HG02884 (cell line): ENCODE results near the gene CPSF2.

ENCODE experiments used
- ATAC-seq: cut with Tn5 transposase; IDR thresholded peaks from one replicate; pipeline ENCODE4 v1.9.1; 2021; ENCODE audit warnings: mild to moderate bottlenecking, moderate library complexity; ENCODE audit not compliant: unreplicated experiment

CPSF2 gene

DNA sequence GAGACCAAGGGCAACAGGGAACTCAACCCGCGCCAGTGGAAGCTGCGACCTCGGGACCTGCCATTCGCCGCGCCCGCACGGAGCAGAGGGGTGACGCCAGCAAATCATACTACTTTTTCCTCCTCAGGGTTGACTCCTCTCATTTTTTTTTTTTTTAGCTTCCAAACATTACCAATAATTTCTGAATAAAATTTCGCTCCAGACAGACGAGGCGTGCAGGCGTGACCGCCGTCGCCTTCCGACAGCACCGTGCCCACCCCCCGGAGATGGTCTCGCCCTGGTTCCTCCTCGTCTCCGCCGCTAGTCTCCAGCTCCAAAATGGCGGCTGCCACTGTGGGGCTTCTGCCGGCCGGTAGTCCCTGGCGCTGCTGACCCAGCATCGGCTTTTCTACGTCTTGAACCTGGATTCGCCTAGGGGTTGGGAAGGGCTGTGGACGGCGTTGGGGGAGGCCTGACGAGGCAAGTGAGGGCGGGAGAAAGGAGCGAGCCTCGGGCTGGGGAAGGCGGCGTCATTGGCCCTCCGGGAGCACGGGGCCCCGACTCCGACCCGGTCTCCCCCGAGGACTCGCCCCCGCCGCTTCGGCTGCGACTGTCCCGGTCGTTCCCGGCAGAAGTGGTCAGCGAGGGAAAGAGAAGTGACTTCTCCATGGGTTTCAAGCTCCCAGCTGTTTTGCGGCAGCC, at the start of gene CPSF2, which contains the start of gene NDUFB1:
TSS of gene CPSF2 (plus strand) at position 300 of the 681 bp plus-strand sequence. CDS start 9,016 bp downstream, outside the sequence.
TSS of gene NDUFB1 (minus strand) at position 37 of the 681 bp plus-strand sequence. CDS start 4,069 bp downstream, outside the sequence.
- ATAC-seq: peak; percentile 77

DNA sequence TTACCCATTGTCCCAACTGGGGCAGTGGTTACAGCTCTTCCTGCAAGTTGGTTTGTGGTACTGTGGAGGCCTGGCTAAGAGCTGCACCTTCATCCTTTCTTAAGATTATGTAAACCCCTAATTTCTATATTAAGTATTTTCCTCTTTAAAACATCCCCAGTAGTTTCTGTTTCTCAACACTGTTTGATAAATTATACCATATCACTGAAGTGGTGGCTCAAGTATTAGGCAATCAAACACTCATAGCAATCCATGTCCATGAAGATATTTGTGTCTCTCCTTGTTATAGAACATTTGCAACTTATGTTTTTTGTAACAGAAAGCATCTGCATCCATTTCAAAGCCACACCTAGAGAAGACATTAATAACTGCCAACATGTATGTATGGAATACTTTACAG, 47.2 kb upstream of the CPSF2 start:
- ATAC-seq: no peak

DNA sequence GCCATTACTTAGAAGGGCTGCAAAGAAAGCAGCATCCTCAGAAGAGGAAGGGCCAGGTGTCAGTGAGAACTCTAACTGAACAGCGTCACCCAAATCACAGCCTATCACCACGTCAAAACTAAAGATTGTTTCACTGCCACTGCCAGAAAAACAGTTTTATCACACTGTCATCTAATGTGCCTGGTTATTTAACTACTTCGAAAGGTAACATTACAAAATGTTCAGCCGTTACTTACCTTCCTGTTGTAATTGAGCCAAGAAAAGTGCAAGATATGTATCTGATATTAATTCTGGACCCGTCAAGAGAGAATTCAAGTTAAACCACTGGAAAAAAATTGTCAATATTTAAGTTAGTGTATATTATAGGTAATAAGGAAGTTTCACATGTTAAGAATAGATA, 33.3 kb upstream of the CPSF2 start:
- ATAC-seq: no peak

DNA sequence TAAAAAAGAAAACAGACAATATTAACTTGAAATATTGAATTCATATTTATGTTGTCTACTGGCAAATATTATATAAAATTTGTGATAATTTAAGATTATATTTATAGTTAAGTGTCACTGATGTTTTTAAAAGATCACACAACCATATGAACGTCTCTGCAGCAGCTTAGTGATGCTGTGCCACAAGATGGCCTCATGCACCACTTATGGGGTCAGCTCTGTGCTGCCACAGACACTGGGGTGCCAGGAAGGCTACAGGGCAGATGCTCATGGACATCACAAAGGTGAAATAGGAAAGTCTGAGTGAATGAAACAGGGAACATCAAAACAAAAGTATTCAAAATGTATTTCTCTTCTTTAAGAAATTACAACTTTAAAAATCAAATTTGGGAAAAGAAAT, 28.4 kb upstream of the CPSF2 start:
- no peak for ATAC-seq

DNA sequence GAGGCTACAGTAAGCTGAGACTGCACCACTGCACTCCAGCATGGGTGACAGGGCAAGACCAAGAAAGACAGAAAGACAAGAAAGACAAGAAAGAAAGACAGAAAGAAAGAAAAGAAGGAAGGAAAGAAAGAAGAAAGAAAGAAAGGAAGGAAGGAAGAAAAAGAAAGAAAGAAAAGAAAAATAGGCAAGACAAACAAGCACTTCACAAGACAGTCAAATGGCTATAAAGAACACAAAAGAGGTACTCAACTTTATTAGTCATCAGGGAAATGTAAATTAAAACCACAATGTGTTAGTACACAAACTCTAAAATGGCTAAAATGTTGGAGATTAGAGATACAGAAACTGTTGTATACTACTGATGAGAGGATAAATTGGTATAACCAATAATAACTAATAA, 22.0 kb upstream of the CPSF2 start:
- no peak for ATAC-seq

DNA sequence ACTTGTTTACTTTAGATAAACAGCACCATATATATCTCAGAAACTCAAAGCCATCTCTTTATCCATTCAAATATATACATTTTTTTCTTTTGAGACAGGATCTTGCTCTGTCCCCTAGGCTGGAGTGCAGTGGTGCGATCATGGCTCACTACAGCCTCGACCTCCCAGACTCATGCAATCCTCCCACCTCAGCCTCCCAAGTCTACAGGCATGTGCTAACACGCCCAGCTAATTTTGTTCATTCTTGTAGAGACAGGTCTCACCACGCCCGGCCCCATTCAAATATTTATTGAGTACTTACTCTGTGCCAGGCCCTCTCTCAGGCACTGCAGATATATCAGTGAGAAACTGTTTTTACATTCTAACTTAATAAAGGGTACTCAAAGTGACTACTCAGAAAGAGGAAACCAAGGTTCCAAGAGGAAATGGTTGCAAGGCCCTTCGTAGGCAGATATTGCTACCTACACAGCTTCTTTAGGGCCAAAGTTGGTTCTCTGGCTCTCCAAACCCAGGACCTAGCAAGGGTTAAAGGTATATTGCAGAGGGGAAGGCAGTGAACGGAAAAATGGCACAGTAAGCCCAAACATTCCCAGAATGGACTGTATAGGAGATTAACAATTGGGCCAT, 18.3 kb upstream of the CPSF2 start:
- no peak for ATAC-seq

DNA sequence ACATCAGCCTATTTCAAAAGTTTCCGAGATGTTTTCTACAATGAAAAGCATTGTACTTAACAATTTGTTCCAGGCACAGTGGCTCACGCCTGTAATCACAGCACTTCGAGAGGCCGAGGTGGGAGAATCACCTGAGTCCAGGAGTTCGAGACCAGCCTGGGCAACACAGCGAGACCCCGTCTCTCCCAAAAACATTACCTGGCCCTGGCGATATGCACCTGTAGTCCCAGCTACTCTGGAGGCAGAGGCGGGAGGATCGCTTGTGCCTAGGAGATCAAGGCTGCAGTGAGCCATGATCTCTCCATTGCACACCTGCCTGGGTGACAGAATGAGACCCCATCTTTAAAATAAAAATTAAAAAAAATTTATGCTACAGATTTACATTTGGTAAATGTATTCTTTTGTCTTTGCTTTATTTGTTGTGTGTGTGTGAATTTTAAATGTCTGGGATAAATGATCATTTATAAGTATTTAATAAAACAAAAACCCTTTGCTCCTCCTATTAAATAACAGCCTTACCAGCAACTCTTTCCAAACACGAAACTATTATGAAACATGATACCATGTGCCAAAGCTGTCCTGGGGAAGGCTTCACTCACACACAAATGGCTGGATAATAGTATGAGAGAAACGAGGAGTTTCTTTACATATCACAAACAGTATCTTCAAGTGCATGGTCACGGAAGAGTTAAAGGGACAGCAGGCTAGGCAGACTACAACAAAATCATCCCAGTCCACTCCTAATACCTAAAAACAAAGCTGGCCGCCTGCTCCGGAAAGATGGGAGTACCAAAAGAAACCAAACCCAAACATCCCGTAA, 16.5 kb upstream of the CPSF2 start:
- ATAC-seq: no peak

DNA sequence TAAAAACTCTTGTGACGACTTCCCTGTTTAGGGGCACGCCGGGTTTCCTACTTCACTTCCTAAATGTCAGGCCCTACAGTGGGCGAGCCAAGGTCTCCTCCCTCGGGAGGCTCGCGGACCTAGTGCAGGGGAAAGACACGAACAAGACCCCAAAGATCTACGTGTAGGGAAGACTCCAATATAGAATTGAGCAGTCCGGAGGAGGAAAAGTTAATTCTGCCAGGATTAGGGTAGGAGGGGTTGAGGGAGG, 16.0 kb upstream of the CPSF2 start:
- peak; percentile 6 for ATAC-seq

DNA sequence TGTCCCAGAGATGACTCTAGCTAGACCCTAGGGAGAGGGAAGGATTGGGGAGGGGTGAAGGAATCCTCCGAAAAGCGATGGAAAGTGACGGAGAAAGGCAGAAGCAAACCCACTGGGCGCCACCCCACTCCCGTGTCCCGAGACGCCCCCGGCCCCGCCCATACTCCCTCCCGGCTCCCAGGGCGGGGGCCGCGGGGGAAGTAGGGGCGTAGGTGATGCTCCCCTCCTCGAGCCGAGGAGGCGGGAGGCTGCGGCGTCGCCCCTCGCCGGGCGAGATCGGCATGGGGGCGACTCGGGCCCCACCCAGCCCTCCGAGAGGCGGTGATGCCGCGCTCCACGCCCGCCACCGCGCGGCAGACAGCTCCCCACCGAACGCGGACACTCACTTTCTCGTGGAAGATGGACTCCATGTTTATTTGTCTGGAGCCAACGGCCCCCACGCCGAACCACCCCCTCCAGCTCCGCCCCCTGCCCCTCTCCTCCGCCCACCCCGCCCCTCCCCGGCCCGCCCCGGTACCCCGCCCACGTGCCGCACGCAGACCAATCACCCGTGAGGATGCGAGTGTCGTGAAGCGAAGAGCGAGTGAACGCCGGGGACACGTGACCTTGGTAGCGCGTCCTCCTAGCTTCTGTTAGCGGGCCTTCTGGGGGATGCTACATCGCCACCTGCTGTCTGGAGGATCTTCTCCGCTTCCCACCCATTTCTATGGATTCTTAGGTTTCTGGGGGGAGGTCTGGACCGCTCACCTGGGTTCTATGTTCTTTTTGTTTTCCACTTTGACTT, 15.4 kb upstream of the CPSF2 start, which contains the start of gene ATXN3:
TSS of gene ATXN3 (minus strand) at position 440 of the 784 bp plus-strand sequence. CDS start at position 410, 30 bp downstream.
- peak; percentile 89 for ATAC-seq

DNA sequence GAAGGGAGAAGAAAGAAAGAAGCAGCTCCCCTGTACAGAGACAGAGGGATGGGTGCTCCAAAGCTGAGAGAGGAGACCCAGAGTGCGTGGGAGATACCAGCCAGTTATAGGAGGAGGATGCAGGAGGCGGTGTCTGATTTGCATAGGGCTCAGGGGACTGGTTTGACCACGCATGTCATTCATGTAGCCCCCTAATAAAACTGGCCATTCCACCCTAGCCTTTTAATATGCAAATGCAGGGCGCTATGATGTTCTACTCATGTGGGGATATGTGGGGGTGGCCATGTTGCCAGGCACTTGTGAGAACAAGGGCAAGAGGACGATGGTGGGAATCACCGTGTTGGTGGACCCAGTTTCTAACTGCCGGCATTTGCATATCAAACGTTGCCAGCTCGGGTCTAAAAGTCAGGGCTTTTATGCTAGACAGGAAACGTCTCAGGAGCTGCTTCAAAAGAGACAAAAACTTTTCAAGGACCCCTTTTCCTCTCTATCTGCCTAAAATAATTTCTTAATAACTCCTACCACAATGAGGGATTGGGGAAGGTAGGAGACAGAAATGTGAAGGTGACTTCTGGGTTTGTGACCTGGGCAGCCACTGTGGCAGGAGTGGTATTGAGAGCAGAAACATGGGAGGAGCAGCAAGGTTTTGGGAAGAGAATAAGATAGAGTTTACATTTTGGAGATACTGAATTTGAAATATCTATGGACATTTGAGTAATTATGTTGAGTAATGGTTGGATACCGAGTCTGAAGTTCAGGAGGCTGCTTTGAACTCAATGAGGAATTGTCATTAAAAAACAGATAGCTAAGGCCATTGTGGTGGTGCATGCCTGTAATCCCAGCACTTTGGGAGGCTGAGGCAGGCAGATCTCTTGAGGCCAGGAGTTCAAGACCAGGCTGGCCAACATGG, 13.2 kb upstream of the CPSF2 start:
- no peak for ATAC-seq

DNA sequence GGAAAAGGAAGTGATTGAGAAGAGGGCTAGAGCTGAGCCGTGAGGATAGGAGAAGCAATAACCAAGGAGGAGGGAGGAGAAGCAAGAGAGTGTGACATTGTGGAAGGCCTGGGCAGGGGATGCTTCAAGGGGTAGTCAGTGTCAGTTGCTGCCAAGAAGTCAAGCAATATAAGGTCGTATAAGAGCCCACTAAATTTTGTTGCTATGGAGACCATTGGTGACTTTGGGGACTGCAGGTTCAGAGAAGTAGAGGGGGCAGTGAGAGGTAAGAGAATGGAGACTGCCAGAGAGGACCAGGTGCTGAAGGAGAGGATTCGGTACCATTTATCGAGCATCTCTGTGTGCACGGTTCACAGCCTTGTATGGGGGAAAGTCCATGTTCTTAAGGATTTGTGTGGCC, 12.3 kb upstream of the CPSF2 start:
- no peak for ATAC-seq

DNA sequence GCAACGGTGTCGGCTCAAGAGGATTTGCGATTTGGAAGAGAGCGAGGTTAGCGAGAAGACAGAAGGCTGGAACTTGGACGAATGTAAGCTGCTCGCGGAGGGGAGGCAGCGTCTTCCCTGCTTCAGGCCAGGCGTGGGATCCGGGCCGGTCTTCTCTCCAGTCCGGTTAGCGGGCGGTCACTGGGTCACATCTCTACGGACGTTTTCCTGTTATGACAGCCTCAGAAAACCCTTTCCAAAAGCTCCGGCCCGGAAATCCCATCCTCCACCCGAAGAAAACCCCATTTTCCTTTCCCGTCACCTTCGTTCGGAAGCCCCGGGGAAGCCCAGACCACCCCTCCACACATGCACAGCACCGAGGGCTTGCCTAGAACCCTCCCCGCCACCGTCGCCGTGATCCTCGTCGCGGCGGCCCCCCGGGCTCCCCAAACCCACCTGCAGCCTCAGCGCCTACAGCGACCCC, 531 bp upstream of the CPSF2 start:
- peak; percentile 20 for ATAC-seq

DNA sequence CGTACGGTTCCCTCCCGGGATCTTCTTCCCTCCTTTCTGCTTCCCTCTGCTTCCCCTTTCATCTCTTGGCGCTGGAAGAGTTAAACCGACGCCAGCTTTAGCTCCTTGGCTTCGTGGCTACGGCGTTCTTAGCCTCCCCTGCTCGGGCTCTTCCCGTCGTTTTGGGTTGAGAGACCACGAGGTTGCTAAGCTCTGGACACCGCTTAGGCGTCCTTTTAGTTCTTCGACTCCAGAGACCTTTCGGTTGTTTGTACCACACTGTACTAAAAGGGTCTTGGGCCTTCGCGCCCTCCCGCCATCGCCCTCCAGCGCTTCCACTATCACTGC, 545 bp downstream of the CPSF2 start:
- ATAC-seq: no peak

DNA sequence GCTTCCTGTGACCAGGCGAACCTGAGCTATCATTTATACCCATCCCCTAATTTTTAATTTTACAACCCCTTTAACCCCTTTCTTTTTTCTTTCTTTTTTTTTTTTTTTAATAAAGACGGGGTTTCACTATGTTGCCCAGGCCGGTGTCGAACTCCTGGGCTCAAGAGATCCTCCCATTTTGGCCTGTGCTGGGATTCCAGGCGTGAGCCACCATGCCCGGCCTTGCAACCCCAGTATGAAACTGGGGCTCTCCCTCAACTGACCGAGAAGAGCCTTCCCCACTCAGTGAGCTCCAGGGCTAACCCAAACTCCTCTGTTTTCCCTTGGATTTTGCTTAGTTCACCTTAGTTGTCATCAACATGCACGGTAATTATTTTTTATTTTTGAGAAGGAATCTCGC, 992 bp downstream of the CPSF2 start:
- no peak for ATAC-seq

DNA sequence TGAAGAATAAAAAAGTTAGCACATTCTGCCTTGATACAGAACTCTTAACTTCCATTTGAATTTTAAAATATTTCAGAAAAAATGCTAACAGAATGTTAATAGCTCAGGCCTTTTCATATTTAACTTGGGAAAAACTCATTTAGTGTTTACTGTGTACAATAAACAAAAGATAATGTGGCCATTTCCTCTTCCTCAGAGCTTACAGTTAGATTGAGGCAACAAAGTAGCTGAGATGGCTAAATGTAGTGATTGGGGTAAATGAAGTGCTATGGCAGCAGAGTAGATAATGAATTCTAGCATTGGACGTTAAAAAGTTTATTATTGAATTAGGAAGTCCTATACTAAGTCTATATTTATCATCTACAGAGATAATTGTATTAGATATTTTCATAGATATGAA, 12.7 kb downstream of the CPSF2 start:
- no peak for ATAC-seq

DNA sequence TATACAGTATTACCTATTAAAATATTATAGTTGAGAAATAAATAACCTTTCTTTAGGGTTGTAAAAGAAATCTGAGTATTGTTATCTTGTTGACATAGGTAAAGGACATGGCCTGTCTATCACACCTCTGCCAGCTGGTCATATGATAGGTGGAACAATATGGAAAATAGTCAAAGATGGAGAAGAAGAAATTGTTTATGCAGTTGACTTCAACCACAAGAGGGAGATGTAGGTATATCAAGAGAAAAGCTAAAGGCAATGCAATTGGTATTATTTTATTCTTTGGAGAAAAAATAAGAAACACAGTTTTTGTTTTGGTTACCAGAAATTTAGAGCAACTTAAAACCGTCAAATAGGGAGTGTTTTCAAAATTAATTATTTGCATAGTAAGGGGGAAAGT, 13.5 kb downstream of the CPSF2 start:
- ATAC-seq: no peak

DNA sequence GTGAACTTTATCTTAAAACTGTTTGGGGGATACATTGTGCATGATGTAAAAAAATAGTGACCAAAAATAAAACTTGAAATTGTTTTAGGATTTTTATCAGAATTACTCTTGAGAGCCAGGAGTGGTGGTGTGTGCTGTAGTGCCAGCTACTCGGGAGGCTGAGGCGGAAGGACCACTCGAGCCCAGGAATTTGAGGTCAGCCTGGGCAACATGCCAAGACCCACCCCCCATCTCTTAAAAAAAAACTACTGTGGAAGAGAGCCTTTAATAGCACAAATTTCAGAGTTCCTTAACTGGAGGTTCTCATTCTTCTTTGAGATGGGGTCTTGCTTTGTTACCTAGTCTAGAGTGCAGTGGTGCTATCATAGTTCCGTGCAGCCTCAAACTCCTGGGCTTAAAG, 21.5 kb downstream of the CPSF2 start:
- ATAC-seq: no peak

DNA sequence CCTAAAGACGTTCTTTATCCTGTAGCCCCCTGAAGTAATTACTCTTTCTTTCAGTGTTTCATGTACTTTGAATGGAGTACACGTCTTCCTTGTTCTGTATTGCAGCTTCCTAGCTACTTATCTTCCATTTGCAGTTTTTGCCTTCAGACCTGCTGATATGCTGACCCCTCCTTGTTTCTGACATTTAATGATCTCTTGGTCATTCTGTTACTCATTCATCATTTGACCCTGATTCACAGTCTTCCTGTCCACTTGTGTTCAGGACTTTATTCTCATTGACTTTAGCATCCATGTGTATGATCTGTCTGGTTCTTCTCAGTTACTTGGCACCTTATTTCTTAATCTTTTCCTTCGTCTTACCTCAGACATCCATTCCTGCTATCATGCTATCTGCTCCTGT, 22.2 kb downstream of the CPSF2 start:
- no peak for ATAC-seq

DNA sequence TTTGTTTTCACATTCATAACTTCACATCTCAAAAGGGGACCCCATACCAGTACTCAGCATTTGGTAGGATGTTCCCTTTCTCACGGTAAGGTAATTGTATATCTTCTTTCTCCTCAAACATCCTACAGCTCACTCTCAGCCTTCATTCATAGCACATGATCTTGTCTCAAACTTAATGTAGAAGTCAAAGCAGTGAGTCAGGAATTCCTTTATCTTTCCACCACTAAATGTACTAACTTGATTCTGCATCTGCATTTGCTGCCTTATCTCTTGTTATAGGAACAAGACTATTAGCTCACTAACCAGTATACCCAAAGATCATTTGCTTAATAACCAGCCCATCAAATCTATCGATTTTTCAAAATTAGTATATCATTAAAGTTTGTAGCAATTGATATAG, 22.9 kb downstream of the CPSF2 start:
- ATAC-seq: no peak

DNA sequence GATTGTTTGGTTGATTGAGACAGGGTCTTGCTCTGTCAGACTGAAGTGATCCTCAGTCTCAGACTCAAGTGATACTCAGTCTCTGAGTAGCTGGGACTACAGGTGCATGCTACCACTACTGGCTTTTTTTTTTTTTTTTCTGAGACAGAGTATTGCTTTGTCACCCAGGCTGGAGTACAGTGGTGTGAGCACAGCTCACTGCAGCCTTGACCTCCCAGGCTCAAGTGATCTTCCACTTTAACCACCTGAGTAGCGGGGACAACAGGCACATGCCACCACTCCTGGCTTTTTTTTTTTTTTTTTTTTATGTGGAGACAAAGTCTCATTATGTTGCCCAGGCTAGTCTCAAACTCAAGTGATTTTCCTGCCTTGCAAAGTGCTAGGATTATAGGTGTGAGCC, 31.8 kb downstream of the CPSF2 start:
- no peak for ATAC-seq
